ENCODE data around the gene PARG. TPM values are rescaled to one million over a fixed set of nuclear protein-coding genes. Genes with fewer than 3 reads are reported as not detected.
A peak's percentile ranks its signal among the peaks of the same experiment; 100 is the strongest.
"Not testable (repeated sequence)": the region's sequence is repeated elsewhere in the genome, so short reads cannot be mapped to it uniquely, and the experiment has no call there.

PARG gene
- polyA plus RNA-seq, 1 donor (not counting 4 experiments of a cell fraction or from before 2014, with no cell fraction given) = 18.6 TPM

- FAIRE-seq; H2AFZ ChIP-seq (ENCODE audit: control insufficient read depth, low read length); H3K27ac ChIP-seq (ENCODE audit: control insufficient read depth, insufficient read depth, low read length); H3K4me3 ChIP-seq (ENCODE audit: control insufficient read depth in 2 of 3, extremely low read depth in 1 of 3, insufficient read depth in 2 of 3, low read depth in 1 of 3, low read length in 3 of 3); H3K36me3 ChIP-seq (ENCODE audit: control insufficient read depth in 2 of 2, extremely low read depth in 1 of 2, insufficient read depth in 2 of 2, low read length in 2 of 2); H3K9ac ChIP-seq (ENCODE audit: control insufficient read depth, extremely low read depth, insufficient read depth, low read length); H3K4me2 ChIP-seq (ENCODE audit: control insufficient read depth, extremely low read depth, insufficient read depth, low read depth, low read length); H3K9me1 ChIP-seq (ENCODE audit: control insufficient read depth, extremely low read depth, insufficient read depth, low read length); H3K27me3 ChIP-seq (ENCODE audit: control insufficient read depth, extremely low read depth, insufficient read depth, low read length); dilution Hi-C loops (cut with MboI; ENCODE audit: extremely low pct_ligation_motif_present, low sequenced_read_pairs); H3K4me1 ChIP-seq (ENCODE audit: control insufficient read depth, extremely low read depth, insufficient read depth, low read length); H3K9me3 ChIP-seq (ENCODE audit: control insufficient read depth, low read depth, low read length); DNase-seq (ENCODE audit: low read depth, low spot score); H4K20me1 ChIP-seq (ENCODE audit: control insufficient read depth, extremely low read depth, insufficient read depth, low read length): not testable (repeated sequence)
- H3K79me2 ChIP-seq (ENCODE audit: control insufficient read depth, insufficient read depth, low read length) = peaks cover 29% of the 10 kb centered on the region
Measured at GRCh38 chr10:49948737-49949136, 6.9 kb upstream of the PARG start.

- H3K27ac ChIP-seq (ENCODE audit: control insufficient read depth, insufficient read depth, low read length); DNase-seq (ENCODE audit: low read depth, low spot score); H3K4me1 ChIP-seq (ENCODE audit: control insufficient read depth, extremely low read depth, insufficient read depth, low read length); H2AFZ ChIP-seq (ENCODE audit: control insufficient read depth, low read length); H3K4me3 ChIP-seq (ENCODE audit: control insufficient read depth in 2 of 3, extremely low read depth in 1 of 3, insufficient read depth in 2 of 3, low read depth in 1 of 3, low read length in 3 of 3); H3K9me3 ChIP-seq (ENCODE audit: control insufficient read depth, low read depth, low read length); dilution Hi-C loops (cut with MboI; ENCODE audit: extremely low pct_ligation_motif_present, low sequenced_read_pairs); FAIRE-seq; H3K27me3 ChIP-seq (ENCODE audit: control insufficient read depth, extremely low read depth, insufficient read depth, low read length); H4K20me1 ChIP-seq (ENCODE audit: control insufficient read depth, extremely low read depth, insufficient read depth, low read length); H3K9me1 ChIP-seq (ENCODE audit: control insufficient read depth, extremely low read depth, insufficient read depth, low read length); H3K9ac ChIP-seq (ENCODE audit: control insufficient read depth, extremely low read depth, insufficient read depth, low read length); H3K36me3 ChIP-seq (ENCODE audit: control insufficient read depth in 2 of 2, extremely low read depth in 1 of 2, insufficient read depth in 2 of 2, low read length in 2 of 2); H3K4me2 ChIP-seq (ENCODE audit: control insufficient read depth, extremely low read depth, insufficient read depth, low read depth, low read length): not testable (repeated sequence)
- peaks cover 33% of the 10 kb centered on the region for H3K79me2 ChIP-seq (ENCODE audit: control insufficient read depth, insufficient read depth, low read length)
Measured at GRCh38 chr10:49948142-49948541, 6.3 kb upstream of the PARG start.

DNA sequence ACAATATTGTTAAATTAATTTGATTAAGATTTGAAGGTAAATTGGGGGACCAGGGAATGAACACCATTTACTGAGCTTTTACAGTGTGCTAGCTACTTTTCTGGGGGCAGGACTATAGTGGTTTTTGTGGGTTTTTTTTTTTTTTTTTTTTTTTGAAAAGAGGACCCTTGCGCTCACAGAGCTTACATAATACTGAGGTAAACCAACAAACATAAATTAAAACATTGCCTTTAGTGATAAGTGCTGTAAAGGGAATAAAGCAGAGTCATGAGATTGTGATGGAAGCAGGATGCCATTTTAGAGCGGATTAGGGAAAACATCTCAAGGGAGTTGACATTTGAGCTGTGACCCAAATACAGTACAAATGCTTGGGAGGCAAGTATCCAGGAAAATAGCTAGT is 1.8 kb upstream of the PARG start:
- DNase-seq (ENCODE audit: low read depth, low spot score); dilution Hi-C loops (cut with MboI; ENCODE audit: extremely low pct_ligation_motif_present, low sequenced_read_pairs); H3K9me3 ChIP-seq (ENCODE audit: control insufficient read depth, low read depth, low read length); FAIRE-seq; H3K4me2 ChIP-seq (ENCODE audit: control insufficient read depth, extremely low read depth, insufficient read depth, low read depth, low read length); H3K36me3 ChIP-seq (ENCODE audit: control insufficient read depth in 2 of 2, extremely low read depth in 1 of 2, insufficient read depth in 2 of 2, low read length in 2 of 2); H3K9me1 ChIP-seq (ENCODE audit: control insufficient read depth, extremely low read depth, insufficient read depth, low read length); H3K4me3 ChIP-seq (ENCODE audit: control insufficient read depth in 2 of 3, extremely low read depth in 1 of 3, insufficient read depth in 2 of 3, low read depth in 1 of 3, low read length in 3 of 3); H3K27me3 ChIP-seq (ENCODE audit: control insufficient read depth, extremely low read depth, insufficient read depth, low read length); H3K4me1 ChIP-seq (ENCODE audit: control insufficient read depth, extremely low read depth, insufficient read depth, low read length); H3K9ac ChIP-seq (ENCODE audit: control insufficient read depth, extremely low read depth, insufficient read depth, low read length); H3K27ac ChIP-seq (ENCODE audit: control insufficient read depth, insufficient read depth, low read length); H4K20me1 ChIP-seq (ENCODE audit: control insufficient read depth, extremely low read depth, insufficient read depth, low read length); H2AFZ ChIP-seq (ENCODE audit: control insufficient read depth, low read length): not testable (repeated sequence)
- peaks cover 61% of the 10 kb centered on the region for H3K79me2 ChIP-seq (ENCODE audit: control insufficient read depth, insufficient read depth, low read length)

DNA sequence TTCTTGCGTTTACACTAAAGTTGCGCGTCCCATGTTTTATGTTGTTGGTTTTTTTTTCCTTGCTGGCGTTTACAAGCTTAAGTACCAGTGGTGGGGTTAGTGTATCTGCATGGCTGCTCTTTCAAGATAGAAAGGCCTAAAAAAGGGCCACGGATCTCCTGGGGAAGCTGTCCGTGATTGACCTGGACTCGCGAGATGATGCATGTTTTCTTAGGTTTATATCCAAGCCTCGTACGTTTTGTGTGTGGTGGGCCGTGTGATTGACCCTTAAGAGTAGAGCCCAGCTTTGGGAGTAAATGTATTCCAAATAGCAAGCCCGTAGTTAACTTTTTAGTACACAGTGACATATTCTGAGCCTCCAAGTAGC is 495 bp upstream of the PARG start:
- H3K27me3 ChIP-seq (ENCODE audit: control insufficient read depth, extremely low read depth, insufficient read depth, low read length); FAIRE-seq; DNase-seq (ENCODE audit: low read depth, low spot score); H3K4me1 ChIP-seq (ENCODE audit: control insufficient read depth, extremely low read depth, insufficient read depth, low read length); H3K36me3 ChIP-seq (ENCODE audit: control insufficient read depth in 2 of 2, extremely low read depth in 1 of 2, insufficient read depth in 2 of 2, low read length in 2 of 2); H3K9me1 ChIP-seq (ENCODE audit: control insufficient read depth, extremely low read depth, insufficient read depth, low read length); dilution Hi-C loops (cut with MboI; ENCODE audit: extremely low pct_ligation_motif_present, low sequenced_read_pairs); H3K9me3 ChIP-seq (ENCODE audit: control insufficient read depth, low read depth, low read length); H4K20me1 ChIP-seq (ENCODE audit: control insufficient read depth, extremely low read depth, insufficient read depth, low read length): not testable (repeated sequence)
- Histone ChIP-seq H3K9ac (ENCODE audit: control insufficient read depth, extremely low read depth, insufficient read depth, low read length) (peak overlapping the region; percentile 87), H3K4me2 (ENCODE audit: control insufficient read depth, extremely low read depth, insufficient read depth, low read depth, low read length) (peak overlapping the region; percentile 78), H3K79me2 (ENCODE audit: control insufficient read depth, insufficient read depth, low read length) (peaks cover 65% of the 10 kb centered on the region), H3K27ac (ENCODE audit: control insufficient read depth, insufficient read depth, low read length) (peak overlapping the region; percentile 76), H2AFZ (ENCODE audit: control insufficient read depth, low read length) (peak overlapping the region; percentile 30), H3K4me3 (ENCODE audit: control insufficient read depth in 2 of 3, extremely low read depth in 1 of 3, insufficient read depth in 2 of 3, low read depth in 1 of 3, low read length in 3 of 3) (peak overlapping the region; percentile 55 to 95 (median 87))

DNA sequence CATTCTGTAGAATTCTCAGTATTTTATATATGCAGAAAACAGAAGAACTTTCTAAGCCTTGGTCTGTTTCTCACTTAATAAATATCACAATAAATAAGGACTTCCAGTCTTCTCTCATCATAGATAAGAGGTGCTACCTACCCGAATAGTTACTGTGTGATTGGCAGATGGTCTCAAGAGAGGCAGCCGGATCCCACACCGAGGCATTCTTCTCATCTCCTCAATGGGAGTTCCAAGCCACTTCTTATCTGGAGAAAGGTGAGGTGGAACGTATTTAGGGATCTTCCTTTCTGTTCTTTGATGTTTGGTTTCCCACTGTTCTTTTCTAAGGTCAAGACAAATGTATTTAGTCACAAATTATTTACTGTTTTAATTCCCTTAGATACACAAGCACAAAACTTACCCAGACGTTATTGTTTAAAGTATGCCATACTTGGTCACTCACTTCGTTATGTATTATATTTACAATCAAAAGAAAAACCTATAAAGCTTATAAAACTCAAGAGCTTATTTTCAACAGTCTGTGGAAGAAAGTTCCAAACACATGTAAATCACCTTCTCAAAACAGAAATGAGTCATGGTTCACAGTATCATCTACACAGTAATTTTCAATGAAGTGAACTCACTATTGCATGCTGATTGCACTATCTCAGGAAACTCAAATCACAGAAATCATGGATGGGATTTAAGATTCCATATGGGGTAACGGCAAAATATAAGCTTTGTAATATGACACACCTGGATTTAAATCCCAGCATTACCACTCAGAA is 9.7 kb downstream of the PARG start:
- H3K27me3 ChIP-seq (ENCODE audit: control insufficient read depth, extremely low read depth, insufficient read depth, low read length); H3K4me3 ChIP-seq (ENCODE audit: control insufficient read depth in 2 of 3, extremely low read depth in 1 of 3, insufficient read depth in 2 of 3, low read depth in 1 of 3, low read length in 3 of 3); DNase-seq (ENCODE audit: low read depth, low spot score); H3K79me2 ChIP-seq (ENCODE audit: control insufficient read depth, insufficient read depth, low read length); H2AFZ ChIP-seq (ENCODE audit: control insufficient read depth, low read length); H4K20me1 ChIP-seq (ENCODE audit: control insufficient read depth, extremely low read depth, insufficient read depth, low read length); H3K36me3 ChIP-seq (ENCODE audit: control insufficient read depth in 2 of 2, extremely low read depth in 1 of 2, insufficient read depth in 2 of 2, low read length in 2 of 2); H3K4me1 ChIP-seq (ENCODE audit: control insufficient read depth, extremely low read depth, insufficient read depth, low read length); dilution Hi-C loops (cut with MboI; ENCODE audit: extremely low pct_ligation_motif_present, low sequenced_read_pairs); H3K9ac ChIP-seq (ENCODE audit: control insufficient read depth, extremely low read depth, insufficient read depth, low read length); FAIRE-seq; H3K9me1 ChIP-seq (ENCODE audit: control insufficient read depth, extremely low read depth, insufficient read depth, low read length); H3K4me2 ChIP-seq (ENCODE audit: control insufficient read depth, extremely low read depth, insufficient read depth, low read depth, low read length); H3K9me3 ChIP-seq (ENCODE audit: control insufficient read depth, low read depth, low read length): not testable (repeated sequence)
- H3K27ac ChIP-seq (ENCODE audit: control insufficient read depth, insufficient read depth, low read length) = peak overlapping the region; percentile 56
